H7 (cell line): ENCODE results near the gene BCL2L11. TPM values are rescaled to one million over a fixed set of nuclear protein-coding genes. Genes with fewer than 3 reads are reported as not detected.

Source experiments
- DNase-seq: peaks from one replicate; pipeline ENCODE4 v3.0.0; 2012
- H3K27me3 ChIP-seq: 2 replicates; pipeline ENCODE4 v1.6.0; 2011; ENCODE audit warnings: mild to moderate bottlenecking, low read length; ENCODE audit not compliant: control insufficient read depth, insufficient read depth
- H3K36me3 ChIP-seq: replicated peaks from 2 replicates; pipeline ENCODE4 v1.5.1; 2011; ENCODE audit warnings: low read length; ENCODE audit not compliant: control insufficient read depth, insufficient read depth
- H3K4me3 ChIP-seq: 2 replicates; pipeline ENCODE4 v1.5.1; 2011; ENCODE audit warnings: low read depth, mild to moderate bottlenecking, control low read depth, low read length, moderate library complexity; ENCODE audit not compliant: insufficient read depth
- total RNA-seq: library from RNA; depleted of rRNA; stranded (reverse); fragments of >200 nt; shearing (Covaris generic); gene quantifications from 2 replicates; pipeline ENCODE4 v1.2.3, GENCODE V29; 2014

The BCL2L11 gene
- total RNA-seq, 1 experiment from 2014 or later, result 11.3 TPM

DNA sequence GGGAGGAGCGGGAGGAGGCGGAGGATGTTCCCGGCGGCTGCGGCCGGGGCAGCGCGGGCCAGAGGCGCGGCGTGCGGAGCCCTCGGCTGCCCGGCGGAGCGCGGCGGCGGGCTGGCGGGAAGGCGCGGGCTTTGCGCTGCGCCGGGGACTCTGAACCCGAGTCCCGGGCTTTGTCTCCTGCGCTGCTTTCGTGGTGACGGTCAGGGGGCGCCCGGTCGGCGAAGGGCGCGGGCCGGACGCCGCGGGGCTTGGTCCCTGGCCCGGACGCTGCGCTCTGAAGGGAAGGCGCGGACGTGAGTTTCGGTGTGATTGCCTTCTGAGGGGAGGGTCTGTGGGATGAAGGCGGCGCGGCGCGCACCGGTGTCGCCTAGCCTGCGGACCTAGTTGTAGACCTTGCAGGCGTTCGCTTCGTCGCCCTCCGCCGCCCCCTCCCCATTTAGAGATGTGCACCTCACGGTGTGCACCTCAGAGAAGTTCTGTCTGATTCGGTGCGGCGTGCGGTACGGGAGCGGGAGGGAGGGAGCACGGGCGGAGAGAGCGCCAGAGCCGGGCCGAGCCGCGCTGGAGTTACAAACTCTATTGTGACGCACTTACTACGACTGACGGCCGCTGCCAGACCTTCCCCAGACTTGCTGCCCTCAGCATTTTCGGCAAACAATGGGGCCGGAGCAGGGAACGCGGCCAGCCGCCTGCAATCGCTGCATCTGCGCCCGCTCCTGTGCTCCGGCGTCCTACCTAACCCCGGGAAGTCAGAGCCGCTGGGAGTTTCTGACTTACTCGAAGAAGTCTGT, 2.1 kb downstream of the BCL2L11 start:
- peak overlapping the region; percentile 96 for H3K4me3 ChIP-seq
- peak; percentile 84 for DNase-seq
- H3K27me3 ChIP-seq, result peaks cover 37% of the 10 kb centered on the region
- peaks cover 16% of the 10 kb centered on the region for H3K36me3 ChIP-seq

DNA sequence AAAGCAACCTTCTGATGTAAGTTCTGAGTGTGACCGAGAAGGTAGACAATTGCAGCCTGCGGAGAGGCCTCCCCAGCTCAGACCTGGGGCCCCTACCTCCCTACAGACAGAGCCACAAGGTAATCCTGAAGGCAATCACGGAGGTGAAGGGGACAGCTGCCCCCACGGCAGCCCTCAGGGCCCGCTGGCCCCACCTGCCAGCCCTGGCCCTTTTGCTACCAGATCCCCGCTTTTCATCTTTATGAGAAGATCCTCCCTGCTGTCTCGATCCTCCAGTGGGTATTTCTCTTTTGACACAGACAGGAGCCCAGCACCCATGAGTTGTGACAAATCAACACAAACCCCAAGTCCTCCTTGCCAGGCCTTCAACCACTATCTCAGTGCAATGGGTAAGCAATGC, 3.0 kb downstream of the BCL2L11 start:
- DNase-seq, result peak; percentile 25
- H3K27me3 ChIP-seq, result peaks cover 28% of the 10 kb centered on the region
- H3K4me3 ChIP-seq, result no peak overlapping the region
- peaks cover 16% of the 10 kb centered on the region for H3K36me3 ChIP-seq

DNA sequence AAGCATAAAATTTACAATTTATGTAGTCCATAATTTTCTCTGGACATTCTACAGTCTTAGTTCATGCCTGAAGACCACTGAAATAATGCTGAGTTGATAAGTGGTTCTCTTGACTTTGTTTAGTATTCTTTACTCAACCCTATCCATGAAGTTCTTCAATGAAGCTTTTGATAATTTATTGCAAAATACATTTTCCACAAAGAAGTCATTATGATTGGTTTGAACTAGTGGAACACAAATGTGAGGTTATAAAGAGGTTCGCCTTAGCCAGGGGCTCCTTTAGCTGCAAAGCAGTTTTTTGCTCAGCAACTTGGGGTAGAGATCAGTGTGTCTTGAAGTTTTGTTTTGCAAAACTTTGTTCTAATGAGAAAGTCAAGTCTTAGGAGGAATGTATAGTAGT, 5.9 kb downstream of the BCL2L11 start:
- DNase-seq, result no peak
- H3K4me3 ChIP-seq, result no peak overlapping the region
- H3K27me3 ChIP-seq, result peaks cover 6% of the 10 kb centered on the region
- H3K36me3 ChIP-seq, result peaks cover 20% of the 10 kb centered on the region

DNA sequence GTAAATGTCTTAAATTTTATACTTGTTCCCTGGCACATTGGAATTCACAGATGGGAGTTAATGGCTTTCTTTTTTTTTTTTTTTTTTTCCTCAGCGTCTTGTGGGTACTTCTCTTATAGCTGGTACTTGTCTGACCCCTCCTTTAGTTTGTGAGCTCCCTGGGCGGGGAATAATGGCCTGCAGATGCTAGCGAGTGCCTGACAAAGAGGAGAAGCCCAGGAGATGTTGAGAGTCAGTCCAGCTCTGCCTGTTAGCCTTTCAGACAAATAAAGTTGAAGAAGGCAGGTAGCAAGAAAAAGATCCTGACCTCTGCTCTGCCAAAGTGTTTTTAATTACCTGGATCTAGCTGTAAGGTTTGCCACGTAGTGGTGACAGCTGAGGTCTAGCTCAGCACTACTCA, 6.6 kb downstream of the BCL2L11 start:
- H3K27me3 ChIP-seq, result no peaks in the 10 kb centered on the region
- DNase-seq, result no peak
- no peak overlapping the region for H3K4me3 ChIP-seq
- peaks cover 23% of the 10 kb centered on the region for H3K36me3 ChIP-seq

DNA sequence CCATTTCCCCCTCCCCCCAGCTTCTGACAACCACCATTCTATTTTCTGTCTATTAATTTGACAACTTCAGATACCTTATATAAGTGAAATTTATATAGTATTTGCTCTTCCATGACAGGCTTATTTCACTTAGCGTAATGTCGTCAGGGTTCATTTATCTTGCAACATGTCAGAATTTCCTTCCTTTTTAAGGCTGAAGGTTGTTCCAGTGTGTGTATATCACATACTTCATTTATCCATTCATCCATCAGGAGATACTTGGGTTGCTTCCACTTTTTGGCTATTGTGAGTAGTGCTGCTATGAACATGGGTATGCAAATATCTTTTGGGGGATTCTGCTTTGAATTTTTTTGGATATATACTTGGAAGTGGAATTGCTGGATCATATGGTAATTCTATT, 7.4 kb downstream of the BCL2L11 start:
- no peaks in the 10 kb centered on the region for H3K27me3 ChIP-seq
- peaks cover 23% of the 10 kb centered on the region for H3K36me3 ChIP-seq
- no peak overlapping the region for H3K4me3 ChIP-seq
- DNase-seq, result no peak

GRCh38 chr2:111133603-111134002, 12.9 kb downstream of the BCL2L11 start:
- no peaks in the 10 kb centered on the region for H3K27me3 ChIP-seq
- no peak overlapping the region for H3K4me3 ChIP-seq
- peaks cover 13% of the 10 kb centered on the region for H3K36me3 ChIP-seq
- no peak for DNase-seq

- H3K27me3 ChIP-seq, result no peaks in the 10 kb centered on the region
- DNase-seq, result no peak
- H3K36me3 ChIP-seq, result peaks cover 13% of the 10 kb centered on the region
- H3K4me3 ChIP-seq, result no peak overlapping the region
Observed at GRCh38 chr2:111134055-111134454, 13.3 kb downstream of the BCL2L11 start.

- Histone ChIP-seq H3K4me3 (no peak overlapping the region), H3K36me3 (peaks cover 15% of the 10 kb centered on the region), H3K27me3 (no peaks in the 10 kb centered on the region)
- no peak for DNase-seq
Observed at GRCh38 chr2:111135237-111135909, 14.7 kb downstream of the BCL2L11 start.

- H3K27me3 ChIP-seq, result no peaks in the 10 kb centered on the region
- peaks cover 16% of the 10 kb centered on the region for H3K36me3 ChIP-seq
- DNase-seq, result peak; percentile 69
- no peak overlapping the region for H3K4me3 ChIP-seq
Observed at GRCh38 chr2:111135910-111136297, 15.2 kb downstream of the BCL2L11 start.

- Histone ChIP-seq H3K27me3 (no peaks in the 10 kb centered on the region), H3K4me3 (no peak overlapping the region), H3K36me3 (peaks cover 17% of the 10 kb centered on the region)
- DNase-seq, result no peak
Observed at GRCh38 chr2:111138839-111139238, 18.1 kb downstream of the BCL2L11 start.

- no peak overlapping the region for H3K4me3 ChIP-seq
- DNase-seq, result no peak
- no peaks in the 10 kb centered on the region for H3K27me3 ChIP-seq
- peaks cover 17% of the 10 kb centered on the region for H3K36me3 ChIP-seq
Observed at GRCh38 chr2:111139637-111140317, 19.1 kb downstream of the BCL2L11 start.

DNA sequence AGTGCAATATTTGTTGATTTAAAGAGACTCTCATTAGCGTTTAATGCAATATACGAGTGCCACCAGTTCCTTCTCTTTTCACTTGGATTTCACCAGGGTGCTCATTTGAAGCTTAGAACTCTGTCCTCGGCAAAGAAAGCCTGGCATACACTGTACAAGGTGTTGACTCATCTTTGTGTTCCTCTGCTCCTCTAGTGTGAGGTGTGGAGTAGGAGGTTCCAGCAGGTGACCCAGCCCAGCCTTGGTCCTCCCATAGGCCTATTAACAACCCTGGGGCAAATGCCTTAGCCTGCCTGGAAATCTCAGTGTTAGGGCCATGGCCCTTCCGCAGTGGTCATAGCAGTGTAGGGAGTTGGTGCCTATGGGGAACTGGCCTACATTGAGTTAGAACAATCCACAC, 20.1 kb downstream of the BCL2L11 start:
- no peak for DNase-seq
- Histone ChIP-seq H3K27me3 (no peaks in the 10 kb centered on the region), H3K36me3 (peaks cover 16% of the 10 kb centered on the region), H3K4me3 (no peak overlapping the region)

DNA sequence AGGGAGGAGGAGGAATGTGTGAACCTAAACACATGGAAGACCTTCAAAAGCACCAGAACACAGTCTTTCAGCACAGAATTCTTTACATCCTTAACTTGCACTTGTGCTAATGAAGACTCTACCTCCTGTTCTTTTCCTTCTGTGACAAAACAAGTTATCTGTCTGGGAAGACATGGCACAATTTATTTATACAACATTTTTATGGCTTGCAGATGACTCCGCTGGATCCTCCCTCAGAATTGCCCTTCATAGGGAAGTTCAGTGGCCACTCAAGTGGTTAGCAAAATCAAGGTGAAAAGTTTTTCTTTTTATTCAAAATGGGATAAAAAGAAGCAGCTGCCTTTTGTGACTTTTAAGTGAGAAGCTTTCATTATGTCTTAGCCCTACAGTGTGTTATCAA, 21.4 kb downstream of the BCL2L11 start:
- Histone ChIP-seq H3K27me3 (no peaks in the 10 kb centered on the region), H3K36me3 (peaks cover 15% of the 10 kb centered on the region), H3K4me3 (no peak overlapping the region)
- DNase-seq, result no peak

DNA sequence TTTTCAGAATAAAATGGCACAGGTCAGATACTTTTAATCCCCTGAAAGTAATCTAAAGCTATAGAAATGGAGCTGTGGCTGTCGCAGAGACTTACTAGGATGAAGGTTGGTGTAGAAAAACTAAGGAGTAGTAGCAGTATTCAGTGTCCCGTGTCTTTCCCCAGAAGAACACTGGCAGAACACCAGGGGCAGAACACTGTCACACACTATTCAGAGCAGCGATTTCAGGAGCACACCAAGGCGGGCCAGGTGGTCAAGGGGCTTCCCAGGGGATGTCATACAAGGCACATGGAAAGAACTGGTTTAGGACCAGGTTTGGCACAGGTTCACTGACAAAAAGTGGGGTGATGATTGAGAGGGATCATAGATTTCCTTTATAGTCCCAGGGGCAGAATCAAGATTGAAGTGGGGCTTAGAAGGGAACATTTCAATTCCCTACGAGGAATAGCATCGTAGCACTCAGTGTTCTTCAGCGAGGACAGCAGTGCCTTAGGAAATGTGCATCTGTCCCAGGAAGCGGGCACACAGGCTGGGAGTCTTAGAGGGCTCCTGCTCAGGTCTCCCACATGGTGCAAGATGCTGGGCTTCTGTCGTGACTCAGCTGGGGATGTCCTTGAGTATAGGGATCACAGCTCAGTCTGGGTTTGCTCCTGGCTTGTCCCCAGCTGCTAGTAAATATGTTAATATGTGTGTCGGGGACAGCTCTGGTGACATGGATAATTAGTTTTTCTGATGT, 22.6 kb downstream of the BCL2L11 start:
- Histone ChIP-seq H3K4me3 (no peak overlapping the region), H3K27me3 (no peaks in the 10 kb centered on the region), H3K36me3 (peaks cover 12% of the 10 kb centered on the region)
- DNase-seq, result no peak
